SK-N-SH (cell line): ENCODE data around the gene UBAC2. TPM values are rescaled to one million over a fixed set of nuclear protein-coding genes. Genes with fewer than 3 reads are reported as not detected.
A peak's percentile ranks its signal among the peaks of the same experiment; 100 is the strongest.

Experiments used
- CTCF ChIA-PET: fragments of 300-600, 350-600 bp; formaldehyde crosslinking; extraction: SDS; loops from one replicate; lab custom pipeline; 2021; lab: Yijun Ruan, JAX
- POLR2A ChIA-PET: fragments of 350-600 bp; sonication (Branson Sonifier 250); formaldehyde crosslinking; extraction: SDS; loops from one replicate; lab custom pipeline; 2020; ENCODE audit warnings: antibody characterized with exemption, inconsistent platforms; lab: Yijun Ruan, JAX
- DNase-seq: peaks from one replicate; pipeline ENCODE4 v3.0.0; 2012
- H2AFZ ChIP-seq: fragments of 200-600 bp; sonication (generic); 2 replicates; pipeline ENCODE4 v1.8.1; 2016; ENCODE audit warnings: antibody characterized with exemption, mild to moderate bottlenecking, low read depth
- H3F3A ChIP-seq: fragments of 200-600 bp; sonication (generic); replicated peaks from 2 replicates; pipeline ENCODE3; 2016; ENCODE audit warnings: antibody characterized with exemption, mild to moderate bottlenecking; ENCODE audit not compliant: insufficient read depth
- H3K27ac ChIP-seq, 2 experiments: fragments of 200-500 bp in 1 of 2; fragments of 200-600 bp in 1 of 2; sonication (Bioruptor generic) in 1 of 2; sonication (generic), shearing (Covaris generic) in 1 of 2; 2 replicates each; pipeline versions ENCODE4 v1.5.1 to v1.6.1; 2014 to 2016; ENCODE audit warnings: low read depth in 2 of 2, inconsistent platforms in 1 of 2, low read length in 1 of 2, mild to moderate bottlenecking in 1 of 2, mixed read lengths in 1 of 2
- H3K27me3 ChIP-seq: fragments of 200-600 bp; sonication (generic), shearing (Covaris generic); 2 replicates; pipeline ENCODE4 v1.6.1; 2016; ENCODE audit warnings: mixed run types; ENCODE audit not compliant: insufficient read depth
- H3K36me3 ChIP-seq, 2 experiments: fragments of 200-500 bp in 1 of 2; fragments of 200-600 bp in 1 of 2; sonication (Bioruptor generic) in 1 of 2; sonication (generic) in 1 of 2; replicated peaks in 1 of 2; 2 replicates each; pipeline versions ENCODE3 to v1.5.1; 2014 to 2016; ENCODE audit warnings: low read length in 1 of 2, mild to moderate bottlenecking in 1 of 2; ENCODE audit not compliant: insufficient read depth in 2 of 2, control insufficient read depth in 1 of 2
- H3K4me1 ChIP-seq, 2 experiments: fragments of 200-500 bp in 1 of 2; fragments of 200-600 bp in 1 of 2; sonication (Bioruptor generic) in 1 of 2; sonication (generic), shearing (Covaris generic) in 1 of 2; 2 replicates each; pipeline versions ENCODE4 v1.5.1 to v1.6.1; 2014 to 2016; ENCODE audit warnings: low read depth in 1 of 2, low read length in 1 of 2, mixed run types in 1 of 2; ENCODE audit not compliant: insufficient read depth in 2 of 2, control insufficient read depth in 1 of 2
- H3K4me2 ChIP-seq: fragments of 200-600 bp; sonication (generic), shearing (Covaris generic); 2 replicates; pipeline ENCODE4 v1.6.1; 2017; ENCODE audit warnings: mixed run types
- H3K4me3 ChIP-seq, 2 experiments: fragments of 200-500 bp in 1 of 2; fragments of 200-600 bp in 1 of 2; sonication (Bioruptor generic) in 1 of 2; sonication (generic), shearing (Covaris generic) in 1 of 2; 2 replicates each; pipeline versions ENCODE4 v1.5.1 to v1.8.1; 2014 to 2016; ENCODE audit warnings: low read depth in 2 of 2, inconsistent platforms in 1 of 2, low read length in 1 of 2, mild to moderate bottlenecking in 1 of 2, mixed read lengths in 1 of 2, moderate library complexity in 1 of 2
- H3K79me2 ChIP-seq: fragments of 200-600 bp; sonication (generic); 2 replicates; pipeline ENCODE4 v1.8.1; 2017; ENCODE audit warnings: mild to moderate bottlenecking; ENCODE audit not compliant: insufficient read depth
- H3K9ac ChIP-seq: fragments of 200-600 bp; sonication (generic); 2 replicates; pipeline ENCODE4 v1.6.1; 2017; ENCODE audit warnings: mixed run types
- H3K9me2 ChIP-seq: fragments of 200-600 bp; sonication (generic); 2 replicates; pipeline ENCODE4 v1.6.1; 2017; ENCODE audit warnings: mixed run types
- H3K9me3 ChIP-seq: fragments of 200-600 bp; sonication (generic); 2 replicates; pipeline ENCODE4 v1.6.1; 2017; ENCODE audit warnings: mixed run types, mild to moderate bottlenecking, moderate library complexity
- H4K20me1 ChIP-seq: fragments of 200-600 bp; sonication (generic); 2 replicates; pipeline ENCODE4 v1.6.1; 2017; ENCODE audit warnings: mild to moderate bottlenecking, mixed run types; ENCODE audit not compliant: insufficient read depth
- CHD2 ChIP-seq: fragments of 150-350 bp; IDR thresholded peaks from 2 replicates; pipeline ENCODE4 v1.6.1; 2018; ENCODE audit warnings: low read length; ENCODE audit not compliant: partially characterized antibody
- ELF1 ChIP-seq: IDR thresholded peaks from 2 replicates; pipeline ENCODE4 v1.4.0; 2012
- EP300 ChIP-seq, 2 experiments: IDR thresholded peaks; 2 replicates each; pipeline versions ENCODE4 v1.4.0 to v1.6.1; 2012; ENCODE audit warnings: borderline replicate concordance in 1 of 2, low read depth in 1 of 2, low read length in 1 of 2
- EZH2phosphoT487 ChIP-seq: fragments of 200-600 bp; sonication (generic); IDR thresholded peaks from 2 replicates; pipeline ENCODE4 v1.6.1; 2017; ENCODE audit warnings: low read depth, mixed run types, mild to moderate bottlenecking, antibody characterized with exemption, moderate library complexity, borderline replicate concordance
- FOSL2 ChIP-seq: IDR thresholded peaks from 2 replicates; pipeline ENCODE4 v1.4.0; 2012; ENCODE audit warnings: low read depth, mild to moderate bottlenecking, moderate library complexity, borderline replicate concordance
- FOXJ3 ChIP-seq: sonication (generic); formaldehyde crosslinking; IDR thresholded peaks from 2 replicates; pipeline ENCODE4 v1.5.1; 2020; ENCODE audit warnings: mild to moderate bottlenecking, missing genetic modification reagents
- GABPA ChIP-seq: IDR thresholded peaks from 2 replicates; pipeline ENCODE4 v1.4.0; 2012; ENCODE audit warnings: low read depth, mild to moderate bottlenecking
- GATA2 ChIP-seq: sonication (generic); formaldehyde crosslinking; IDR thresholded peaks from 2 replicates; pipeline ENCODE4 v1.5.0; 2020; ENCODE audit warnings: mild to moderate bottlenecking, missing genetic modification reagents
- MEF2A ChIP-seq: IDR thresholded peaks from 2 replicates; pipeline ENCODE4 v1.4.0; 2012; ENCODE audit warnings: low read depth, borderline replicate concordance
- MXI1 ChIP-seq: IDR thresholded peaks from 2 replicates; pipeline ENCODE4 v1.6.1; 2012; ENCODE audit warnings: mild to moderate bottlenecking, low read depth, low read length, improper control_type of control experiment
- NFIC ChIP-seq: IDR thresholded peaks from 2 replicates; pipeline ENCODE4 v1.4.0; 2012; ENCODE audit warnings: borderline replicate concordance
- POLR2AphosphoS5 ChIP-seq: IDR thresholded peaks from 2 replicates; pipeline ENCODE4 v1.6.1; 2012; ENCODE audit warnings: low read depth, low read length
- RCOR1 ChIP-seq: fragments of 150-350 bp; IDR thresholded peaks from 2 replicates; pipeline ENCODE4 v1.6.1; 2017; ENCODE audit warnings: antibody characterized with exemption, low read length
- RFX5 ChIP-seq: IDR thresholded peaks from 2 replicates; pipeline ENCODE4 v1.6.1; 2012; ENCODE audit warnings: mild to moderate bottlenecking, improper control_type of control experiment, low read length
- SMC3 ChIP-seq: IDR thresholded peaks from 2 replicates; pipeline ENCODE4 v1.6.1; 2012; ENCODE audit warnings: low read depth, low read length, improper control_type of control experiment
- TAF1 ChIP-seq: IDR thresholded peaks from 2 replicates; pipeline ENCODE4 v1.6.1; 2012; ENCODE audit warnings: low read depth, mild to moderate bottlenecking, low read length, moderate library complexity, borderline replicate concordance
- TEAD4 ChIP-seq: IDR thresholded peaks from 2 replicates; pipeline ENCODE4 v1.4.0; 2012; ENCODE audit warnings: mild to moderate bottlenecking, borderline replicate concordance; ENCODE audit not compliant: insufficient read depth
- YY1 ChIP-seq: IDR thresholded peaks from 2 replicates; pipeline ENCODE4 v1.4.0; 2012; ENCODE audit warnings: low read depth, mild to moderate bottlenecking
- WGBS: methylation state at CpG from one replicate; pipeline ENCODE4 v1.1.6; 2017; ENCODE audit warnings: low lambda C conversion rate; 5-methylcytosine and 5-hydroxymethylcytosine counted together
- polyA plus RNA-seq, 3 experiments: library from polyadenylated mRNA; depleted of rRNA; stranded (reverse); fragments of >200 nt; gene quantifications; 2 replicates each; pipeline ENCODE4 v1.2.3, GENCODE V29; 2012
- TF ChIP-seq, protein P1 (sequence below): IDR thresholded peaks from 2 replicates; pipeline ENCODE4 v1.4.0; 2012; ENCODE audit warnings: low read depth, borderline replicate concordance
- TF ChIP-seq, protein P2 (sequence below): IDR thresholded peaks from 2 replicates; pipeline ENCODE4 v1.4.0; 2012; ENCODE audit warnings: low read depth
- TF ChIP-seq, protein P3 (sequence below): IDR thresholded peaks from 2 replicates; pipeline ENCODE4 v1.6.1; 2012; ENCODE audit warnings: mild to moderate bottlenecking, low read depth, low read length, moderate library complexity
- TF ChIP-seq, protein P4 (sequence below): IDR thresholded peaks from 2 replicates; pipeline ENCODE4; 2012

The UBAC2 gene
- polyA plus RNA-seq, 1 of the 3 experiments (the other 2 are of a cell fraction), result 79.0 TPM

DNA sequence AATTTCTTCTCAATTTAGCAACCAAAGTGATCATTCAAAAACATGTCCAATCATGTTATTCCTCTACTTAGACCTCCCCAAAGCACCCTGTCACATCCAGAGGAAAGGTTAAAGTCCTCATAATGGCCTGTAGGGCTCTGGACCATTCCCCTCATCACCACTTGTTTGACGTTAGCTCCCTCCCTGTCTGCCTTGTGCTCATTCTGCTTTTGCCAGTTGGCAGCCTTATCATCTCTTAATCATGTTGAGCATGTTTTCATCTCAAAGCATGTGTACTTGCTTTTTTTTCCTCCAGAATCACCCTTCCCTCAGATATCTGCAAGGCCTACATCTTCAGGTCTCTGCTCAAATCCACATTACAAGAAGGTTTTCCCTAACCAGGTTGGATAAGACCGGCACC is 25.9 kb downstream of the UBAC2 start:
- WGBS, result 93% methylated on average over 2 of the region's 2 CpGs
- peaks cover 8 to 12% of the 10 kb centered on the region in 2 experiments; a peak in 3 of 4 replicates for H3K4me1 ChIP-seq

DNA sequence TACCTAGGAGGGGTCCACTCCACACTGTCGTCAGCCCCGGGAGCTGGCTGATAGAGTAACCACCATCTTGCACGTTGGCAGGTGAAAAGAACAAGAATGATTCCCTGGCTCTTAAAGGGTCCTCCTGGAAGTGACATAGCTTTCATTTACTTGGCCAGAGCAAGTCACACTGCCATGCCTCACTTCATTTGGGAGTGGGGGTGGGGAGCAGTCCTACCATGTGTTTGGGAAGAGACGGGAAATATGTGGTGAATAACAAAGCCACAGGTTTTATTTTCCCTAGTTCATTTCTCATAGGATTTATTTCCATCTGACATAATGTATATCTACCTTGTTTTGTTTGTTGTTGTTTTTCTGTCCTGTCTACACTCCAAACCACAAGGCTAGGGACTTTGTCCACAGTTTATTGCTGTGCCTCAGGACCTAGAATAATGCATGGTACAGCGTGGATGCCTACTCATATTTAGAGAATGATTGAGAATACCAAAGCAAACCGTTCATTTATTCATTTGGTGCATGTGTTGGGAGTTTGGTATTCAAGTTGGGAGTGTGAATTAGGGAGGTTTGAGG is 26.8 kb downstream of the UBAC2 start:
- POLR2A ChIA-PET, result no interaction called here
- no peak for DNase-seq
- H3K4me3 ChIP-seq, result no peak overlapping the region
- H3K4me2 ChIP-seq, result no peak overlapping the region
- H2AFZ ChIP-seq, result no peak overlapping the region
- no peaks in the 10 kb centered on the region for H3K27me3 ChIP-seq
- CTCF ChIA-PET, result no interaction called here
- 94% methylated on average over 6 of the region's 6 CpGs for WGBS
- H3K9ac ChIP-seq, result no peak overlapping the region
- H3K9me2 ChIP-seq, result no peaks in the 10 kb centered on the region
- peaks cover 80% of the 10 kb centered on the region for H3K79me2 ChIP-seq
- peaks cover 17% of the 10 kb centered on the region for H3F3A ChIP-seq
- H4K20me1 ChIP-seq, result no peaks in the 10 kb centered on the region; the same call in 1 of the 2 replicates
- H3K4me1 ChIP-seq, result peaks cover 8 to 12% of the 10 kb centered on the region in 2 experiments; a peak in 3 of 4 replicates
- peak overlapping the region in 1 of 2 experiments; percentile 71; a peak in 1 of 4 replicates for H3K27ac ChIP-seq
- no peaks in the 10 kb centered on the region for H3K9me3 ChIP-seq
- peaks cover 0 to 6% of the 10 kb centered on the region in 2 experiments for H3K36me3 ChIP-seq
- TF ChIP-seq EZH2phosphoT487 (no peak), SMC3 (no peak), TEAD4 (no peak), POLR2AphosphoS5 (no peak), MXI1 (no peak), NFIC (no peak), MEF2A (no peak), TAF1 (no peak), RCOR1 (no peak), YY1 (no peak), RFX5 (no peak), FOSL2 (no peak), GABPA (no peak), CHD2 (no peak)
- TF ChIP-seq, protein P1, sequence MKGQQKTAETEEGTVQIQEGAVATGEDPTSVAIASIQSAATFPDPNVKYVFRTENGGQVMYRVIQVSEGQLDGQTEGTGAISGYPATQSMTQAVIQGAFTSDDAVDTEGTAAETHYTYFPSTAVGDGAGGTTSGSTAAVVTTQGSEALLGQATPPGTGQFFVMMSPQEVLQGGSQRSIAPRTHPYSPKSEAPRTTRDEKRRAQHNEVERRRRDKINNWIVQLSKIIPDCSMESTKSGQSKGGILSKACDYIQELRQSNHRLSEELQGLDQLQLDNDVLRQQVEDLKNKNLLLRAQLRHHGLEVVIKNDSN, result no peak
- TF ChIP-seq, protein P2, sequence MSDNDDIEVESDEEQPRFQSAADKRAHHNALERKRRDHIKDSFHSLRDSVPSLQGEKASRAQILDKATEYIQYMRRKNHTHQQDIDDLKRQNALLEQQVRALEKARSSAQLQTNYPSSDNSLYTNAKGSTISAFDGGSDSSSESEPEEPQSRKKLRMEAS, result no peak
- TF ChIP-seq, protein P3, sequence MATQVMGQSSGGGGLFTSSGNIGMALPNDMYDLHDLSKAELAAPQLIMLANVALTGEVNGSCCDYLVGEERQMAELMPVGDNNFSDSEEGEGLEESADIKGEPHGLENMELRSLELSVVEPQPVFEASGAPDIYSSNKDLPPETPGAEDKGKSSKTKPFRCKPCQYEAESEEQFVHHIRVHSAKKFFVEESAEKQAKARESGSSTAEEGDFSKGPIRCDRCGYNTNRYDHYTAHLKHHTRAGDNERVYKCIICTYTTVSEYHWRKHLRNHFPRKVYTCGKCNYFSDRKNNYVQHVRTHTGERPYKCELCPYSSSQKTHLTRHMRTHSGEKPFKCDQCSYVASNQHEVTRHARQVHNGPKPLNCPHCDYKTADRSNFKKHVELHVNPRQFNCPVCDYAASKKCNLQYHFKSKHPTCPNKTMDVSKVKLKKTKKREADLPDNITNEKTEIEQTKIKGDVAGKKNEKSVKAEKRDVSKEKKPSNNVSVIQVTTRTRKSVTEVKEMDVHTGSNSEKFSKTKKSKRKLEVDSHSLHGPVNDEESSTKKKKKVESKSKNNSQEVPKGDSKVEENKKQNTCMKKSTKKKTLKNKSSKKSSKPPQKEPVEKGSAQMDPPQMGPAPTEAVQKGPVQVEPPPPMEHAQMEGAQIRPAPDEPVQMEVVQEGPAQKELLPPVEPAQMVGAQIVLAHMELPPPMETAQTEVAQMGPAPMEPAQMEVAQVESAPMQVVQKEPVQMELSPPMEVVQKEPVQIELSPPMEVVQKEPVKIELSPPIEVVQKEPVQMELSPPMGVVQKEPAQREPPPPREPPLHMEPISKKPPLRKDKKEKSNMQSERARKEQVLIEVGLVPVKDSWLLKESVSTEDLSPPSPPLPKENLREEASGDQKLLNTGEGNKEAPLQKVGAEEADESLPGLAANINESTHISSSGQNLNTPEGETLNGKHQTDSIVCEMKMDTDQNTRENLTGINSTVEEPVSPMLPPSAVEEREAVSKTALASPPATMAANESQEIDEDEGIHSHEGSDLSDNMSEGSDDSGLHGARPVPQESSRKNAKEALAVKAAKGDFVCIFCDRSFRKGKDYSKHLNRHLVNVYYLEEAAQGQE, result no peak

More for the DNA sequence above, 25.9 kb downstream of the UBAC2 start:
- H3K9me3 ChIP-seq, result no peaks in the 10 kb centered on the region
- TF ChIP-seq RFX5 (no peak), GATA2 (no peak), ELF1 (no peak), MXI1 (no peak), FOSL2 (no peak), EP300 (IDR thresholded peaks at IDR 0.05; ENCODE audit: borderline replicate concordance in 1 of 2, low read depth in 1 of 2, low read length in 1 of 2) (no peak), NFIC (no peak), FOXJ3 (no peak), TAF1 (no peak)
- TF ChIP-seq, protein P4, sequence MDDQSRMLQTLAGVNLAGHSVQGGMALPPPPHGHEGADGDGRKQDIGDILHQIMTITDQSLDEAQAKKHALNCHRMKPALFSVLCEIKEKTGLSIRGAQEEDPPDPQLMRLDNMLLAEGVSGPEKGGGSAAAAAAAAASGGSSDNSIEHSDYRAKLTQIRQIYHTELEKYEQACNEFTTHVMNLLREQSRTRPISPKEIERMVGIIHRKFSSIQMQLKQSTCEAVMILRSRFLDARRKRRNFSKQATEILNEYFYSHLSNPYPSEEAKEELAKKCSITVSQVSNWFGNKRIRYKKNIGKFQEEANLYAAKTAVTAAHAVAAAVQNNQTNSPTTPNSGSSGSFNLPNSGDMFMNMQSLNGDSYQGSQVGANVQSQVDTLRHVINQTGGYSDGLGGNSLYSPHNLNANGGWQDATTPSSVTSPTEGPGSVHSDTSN, result no peak
- TF ChIP-seq, all 33 proteins: peak for 0
- no peaks in the 10 kb centered on the region; the same call in 1 of the 2 replicates for H4K20me1 ChIP-seq
- no peak overlapping the region for H3K4me2 ChIP-seq
- H2AFZ ChIP-seq, result no peak overlapping the region
- H3K4me3 ChIP-seq, result no peak overlapping the region
- H3K27me3 ChIP-seq, result no peaks in the 10 kb centered on the region
- H3K9ac ChIP-seq, result no peak overlapping the region
- DNase-seq, result no peak
- peaks cover 17% of the 10 kb centered on the region for H3F3A ChIP-seq
- H3K36me3 ChIP-seq, result peaks cover 4 to 13% of the 10 kb centered on the region in 2 experiments
- peaks cover 81% of the 10 kb centered on the region for H3K79me2 ChIP-seq
- CTCF ChIA-PET, result interaction anchor here (1.3 kb wide), 1 partner anchor 50 kb away, joined by 4 read pairs; no protein-coding TSS in a partner anchor
- no peak overlapping the region for H3K27ac ChIP-seq
- no peaks in the 10 kb centered on the region for H3K9me2 ChIP-seq
- POLR2A ChIA-PET, result no interaction called here
